WTC11 (cell line): Measurements from ENCODE around the gene KCND2. TPM values are rescaled to one million over a fixed set of nuclear protein-coding genes. Genes with fewer than 3 reads are reported as not detected.

Experiments
- ATAC-seq: fragments of 200-7000 bp; cut with Tn5 transposase; 2 replicates; pipeline ENCODE4 v1.10.0; 2021; ENCODE audit warnings: mild to moderate bottlenecking, moderate library complexity
- CTCF ChIA-PET: fragments of 300-600 bp; sonication (Branson Sonifier 250); formaldehyde crosslinking; loops from one replicate; lab custom pipeline; 2021; ENCODE audit warnings: antibody characterized with exemption; lab: Charles Lee
- POLR2A ChIA-PET: fragments of 350-600 bp; sonication (Branson Sonifier 250); formaldehyde crosslinking; loops from one replicate; lab custom pipeline; 2021; ENCODE audit warnings: antibody characterized with exemption; lab: Charles Lee
- DNase-seq: peaks from one replicate; pipeline ENCODE4 v3.0.0; 2021; ENCODE audit warnings: low spot score
- H3K27ac Mint-ChIP-seq: 2 replicates; pipeline ENCODE4 v1.8.0; 2021; ENCODE audit warnings: mixed read lengths
- H3K27me3 Mint-ChIP-seq: 2 replicates; pipeline ENCODE4 v1.8.0; 2021; ENCODE audit warnings: low read depth, mild to moderate bottlenecking, moderate library complexity, mixed read lengths
- H3K36me3 Mint-ChIP-seq: 2 replicates; pipeline ENCODE4 v1.8.0; 2021; ENCODE audit warnings: mixed read lengths
- H3K4me1 Mint-ChIP-seq: 2 replicates; pipeline ENCODE4 v1.8.0; 2022; ENCODE audit warnings: mixed read lengths
- H3K4me3 Mint-ChIP-seq: 2 replicates; pipeline ENCODE4 v1.8.0; 2021; ENCODE audit warnings: mild to moderate bottlenecking, moderate library complexity, mixed read lengths
- H3K9me3 Mint-ChIP-seq: 2 replicates; pipeline ENCODE4 v1.8.0; 2021; ENCODE audit warnings: mixed read lengths
- AFF4 ChIP-seq: sonication (generic); formaldehyde crosslinking; IDR thresholded peaks from 2 replicates; pipeline ENCODE4 v1.8.1; 2023; ENCODE audit warnings: mild to moderate bottlenecking, missing genetic modification reagents, borderline replicate concordance
- CDX4 ChIP-seq: fragments of 250-450 bp; sonication (Bioruptor Pico); IDR thresholded peaks from 2 replicates; pipeline ENCODE4 v1.9.0; 2021; ENCODE audit warnings: moderate library complexity, mild to moderate bottlenecking, inconsistent platforms, borderline replicate concordance
- CREB1 ChIP-seq: sonication (generic); formaldehyde crosslinking; IDR thresholded peaks from 2 replicates; pipeline ENCODE4 v1.8.0; 2023; ENCODE audit warnings: mild to moderate bottlenecking, missing genetic modification reagents
- CTCF ChIP-seq: fragments of 200-600 bp; IDR thresholded peaks from 2 replicates; pipeline ENCODE4 v1.8.0; 2022; ENCODE audit warnings: antibody characterized with exemption
- E2F5 ChIP-seq: sonication (generic); formaldehyde crosslinking; IDR thresholded peaks from 2 replicates; pipeline ENCODE4 v1.8.1; 2022; ENCODE audit warnings: mild to moderate bottlenecking, moderate library complexity, missing genetic modification reagents
- EMX1 ChIP-seq: fragments of 250-450 bp; sonication (Bioruptor Pico); IDR thresholded peaks from 2 replicates; pipeline ENCODE4 v1.8.0; 2021; ENCODE audit warnings: mild to moderate bottlenecking
- FOXK1 ChIP-seq: sonication (generic); formaldehyde crosslinking; IDR thresholded peaks from 2 replicates; pipeline ENCODE4 v1.8.0; 2022; ENCODE audit warnings: mild to moderate bottlenecking, moderate library complexity, missing genetic modification reagents
- FOXP4 ChIP-seq: sonication (generic); formaldehyde crosslinking; IDR thresholded peaks from 2 replicates; pipeline ENCODE4 v1.8.0; 2022; ENCODE audit warnings: mild to moderate bottlenecking, missing genetic modification reagents
- HMGXB4 ChIP-seq: sonication (generic); formaldehyde crosslinking; IDR thresholded peaks from 2 replicates; pipeline ENCODE4 v1.8.1; 2023; ENCODE audit warnings: mild to moderate bottlenecking, moderate library complexity, missing genetic modification reagents
- IRF1 ChIP-seq: sonication (generic); formaldehyde crosslinking; IDR thresholded peaks from 2 replicates; pipeline ENCODE4 v1.8.0; 2023; ENCODE audit warnings: missing genetic modification reagents
- KAT7 ChIP-seq: sonication (generic); formaldehyde crosslinking; IDR thresholded peaks from 2 replicates; pipeline ENCODE4 v1.8.1; 2023; ENCODE audit warnings: missing genetic modification reagents, mild to moderate bottlenecking, borderline replicate concordance
- NFATC4 ChIP-seq: fragments of 250-450 bp; sonication (Bioruptor Pico); IDR thresholded peaks from 2 replicates; pipeline ENCODE4 v1.9.0; 2021; ENCODE audit warnings: mild to moderate bottlenecking
- NFE2L1 ChIP-seq: sonication (generic); formaldehyde crosslinking; IDR thresholded peaks from 2 replicates; pipeline ENCODE4 v1.8.1; 2023; ENCODE audit warnings: missing genetic modification reagents
- NR1H2 ChIP-seq: sonication (generic); formaldehyde crosslinking; IDR thresholded peaks from 2 replicates; pipeline ENCODE4 v1.9.0; 2021; ENCODE audit warnings: mild to moderate bottlenecking, moderate library complexity, missing genetic modification reagents
- USF2 ChIP-seq: sonication (generic); formaldehyde crosslinking; IDR thresholded peaks from 2 replicates; pipeline ENCODE4 v1.8.1; 2023; ENCODE audit warnings: mild to moderate bottlenecking, missing genetic modification reagents, moderate library complexity
- ZNF396 ChIP-seq: fragments of 250-450 bp; sonication (Bioruptor Pico); IDR thresholded peaks from 2 replicates; pipeline ENCODE4 v1.8.0; 2021; ENCODE audit warnings: mild to moderate bottlenecking, moderate library complexity, borderline replicate concordance
- ZNF512 ChIP-seq: sonication (generic); formaldehyde crosslinking; IDR thresholded peaks from 2 replicates; pipeline ENCODE4 v1.8.1; 2022; ENCODE audit warnings: missing genetic modification reagents, borderline replicate concordance
- ZNF671 ChIP-seq: fragments of 250-450 bp; sonication (Bioruptor Pico); IDR thresholded peaks from 2 replicates; pipeline ENCODE4 v1.8.0; 2021; ENCODE audit warnings: mild to moderate bottlenecking
- total RNA-seq: library from RNA; stranded (reverse); gene quantifications from 3 replicates; pipeline ENCODE4 v1.2.3, GENCODE V29; 2021

KCND2 gene
- total RNA-seq, 1 experiment from 2014 or later = 4.6 TPM

- DNase-seq = no peak
- peaks cover 6% of the 10 kb centered on the region; the same call in 1 of the 2 replicates for H3K4me1 Mint-ChIP-seq
- CTCF ChIA-PET = no interaction called here
- no peak overlapping the region for H3K4me3 Mint-ChIP-seq
- H3K36me3 Mint-ChIP-seq = no peaks in the 10 kb centered on the region
- H3K27ac Mint-ChIP-seq = no peak overlapping the region
- no peaks in the 10 kb centered on the region for H3K27me3 Mint-ChIP-seq
- POLR2A ChIA-PET = no interaction called here
- ATAC-seq = no peak
- TF ChIP-seq KAT7 (CRISPR knock-in tag) = no peak
- no peak for TF ChIP-seq FOXP4
- no peak for TF ChIP-seq NFE2L1
- no peak for TF ChIP-seq CTCF
- no peak for TF ChIP-seq EMX1
- no peak for TF ChIP-seq ZNF396 (CRISPR knock-in tag)
- TF ChIP-seq ZNF512 = no peak
- TF ChIP-seq FOXK1 (CRISPR knock-in tag) = no peak
- TF ChIP-seq HMGXB4 (CRISPR knock-in tag) = no peak
- TF ChIP-seq E2F5 = no peak
- TF ChIP-seq CDX4 (CRISPR knock-in tag) = no peak
- TF ChIP-seq AFF4 (CRISPR knock-in tag) = no peak
- no peak for TF ChIP-seq NFATC4 (CRISPR knock-in tag)
- no peak for TF ChIP-seq NR1H2 (CRISPR knock-in tag)
- no peak for TF ChIP-seq USF2 (CRISPR knock-in tag)
- no peak for TF ChIP-seq CREB1 (CRISPR knock-in tag)
- no peak for TF ChIP-seq ZNF671 (CRISPR knock-in tag)
- TF ChIP-seq IRF1 (CRISPR knock-in tag) = no peak
- no peaks in the 10 kb centered on the region for H3K9me3 Mint-ChIP-seq
These were observed 148.2 kb downstream of the KCND2 start for GRCh38 chr7:120421151-120421651.
